Vagina (tissue), 2 donors: ENCODE measurements around the gene SIDT2.

Experiments
- CTCF ChIP-seq, 3 experiments: fragments of 450-650 bp in 2 of 3; fragments of 200-600 bp in 1 of 3; sonication (generic) in 1 of 3; IDR thresholded peaks; one replicate each; pipeline ENCODE4 v1.5.1; 2017 to 2019; ENCODE audit warnings: antibody characterized with exemption in 3 of 3, mild to moderate bottlenecking in 2 of 3, moderate library complexity in 2 of 3
- POLR2A ChIP-seq, 2 donors: fragments of 450-650 bp; IDR thresholded peaks; one replicate each; pipeline ENCODE4 v1.6.1; 2017; ENCODE audit warnings: antibody characterized with exemption in 2 of 2, mild to moderate bottlenecking in 2 of 2, moderate library complexity in 2 of 2
- POLR2AphosphoS5 ChIP-seq, 2 donors: sonication (generic); formaldehyde crosslinking; IDR thresholded peaks; one replicate each; pipeline ENCODE4 v1.9.0; 2017; ENCODE audit warnings: antibody characterized with exemption in 2 of 2, mild to moderate bottlenecking in 2 of 2, low read depth in 1 of 2; ENCODE audit not compliant: insufficient read depth in 1 of 2

GRCh38 chr11:117134431-117134830 is 44.1 kb upstream of the SIDT2 start:
- TF ChIP-seq POLR2A (IDR thresholded peaks at IDR 0.05) (no peak), CTCF (IDR thresholded peaks at IDR 0.05) (no peak), POLR2AphosphoS5 (IDR thresholded peaks at IDR 0.05; ENCODE audit: insufficient read depth in 1 of 2, low read depth in 1 of 2) (no peak)
